ENCODE measurements around the gene CELF4. TPM values are rescaled to one million over a fixed set of nuclear protein-coding genes. Genes with fewer than 3 reads are reported as not detected.

CELF4 gene
- total and polyA plus RNA-seq, 2 donors (not counting 3 experiments of a cell fraction or from before 2014, with no cell fraction given): not detected

GRCh38 chr18:37270666-37271052, 294.9 kb downstream of the CELF4 start:
- no peaks in the 10 kb centered on the region for H3K9me3 ChIP-seq (replicated peaks; ENCODE audit: control insufficient read depth, insufficient read depth, low read length)
- no peak for DNase-seq (ENCODE audit: low read depth, low spot score)
- no peaks in the 10 kb centered on the region for H4K20me1 ChIP-seq (replicated peaks; ENCODE audit: control insufficient read depth, extremely low read depth, insufficient read depth, low read length)
- no peak overlapping the region for H2AFZ ChIP-seq (ENCODE audit: low read depth, low read length)
- intact Hi-C loops (cut with micrococcal nuclease): no loop called here
- peak; percentile 4 for FAIRE-seq
- no peaks in the 10 kb centered on the region for H3K4me1 ChIP-seq (ENCODE audit: control insufficient read depth, extremely low read depth, insufficient read depth, low read length)
- dilution Hi-C loops (cut with MboI; ENCODE audit: extremely low pct_ligation_motif_present, low sequenced_read_pairs): no loop called here
- H3K4me2 ChIP-seq (ENCODE audit: insufficient read depth, low read length): no peak overlapping the region
- no peaks in the 10 kb centered on the region for H3K79me2 ChIP-seq (ENCODE audit: control insufficient read depth, insufficient read depth, low read length)
- POLR2A ChIA-PET: no interaction called here
- H3K27ac ChIP-seq (ENCODE audit: insufficient read depth, low read depth, low read length): no peak overlapping the region
- no peak overlapping the region for H3K4me3 ChIP-seq (replicated peaks in 1 of 3; ENCODE audit: insufficient read depth in 1 of 3, low read depth in 1 of 3, low read length in 3 of 3)
- CTCF ChIA-PET: no interaction called here
- no peaks in the 10 kb centered on the region for H3K36me3 ChIP-seq (ENCODE audit: control insufficient read depth in 2 of 2, extremely low read depth in 1 of 2, insufficient read depth in 2 of 2, low read length in 2 of 2)
- H3K27me3 ChIP-seq (ENCODE audit: control insufficient read depth in 2 of 2, insufficient read depth in 2 of 2, low read length in 2 of 2): peaks cover 4 to 9% of the 10 kb centered on the region in 2 experiments
- no TSS peak for BruUV-seq (replicated peaks)
- H3K9me1 ChIP-seq (replicated peaks; ENCODE audit: control insufficient read depth, extremely low read depth, insufficient read depth, low read length): no peaks in the 10 kb centered on the region
- H3K9ac ChIP-seq (replicated peaks; ENCODE audit: extremely low read depth, insufficient read depth, low read length): no peak overlapping the region
- no peak for TF ChIP-seq JUN (IDR thresholded peaks at IDR 0.05; ENCODE audit: borderline replicate concordance, insufficient read depth, insufficient read length, low read depth)
- TF ChIP-seq FOS (IDR thresholded peaks at IDR 0.05; ENCODE audit: borderline replicate concordance, insufficient read depth, low read length): no peak
- no peak for TF ChIP-seq MYC (IDR thresholded peaks at IDR 0.05; ENCODE audit: low read depth, low read length)
- TF ChIP-seq MAX (IDR thresholded peaks at IDR 0.05; ENCODE audit: insufficient read depth, insufficient read length): no peak
- no peak for TF ChIP-seq POLR2A (IDR thresholded peaks at IDR 0.05; ENCODE audit: low read depth, low read length)
- no peak for TF ChIP-seq EZH2 (IDR thresholded peaks at IDR 0.05; ENCODE audit: borderline replicate concordance, low read depth, low read length, severe bottlenecking)
- TF ChIP-seq GATA2 (IDR thresholded peaks at IDR 0.05; ENCODE audit: insufficient read depth, insufficient read length, low read depth, low read length): no peak
- TF ChIP-seq POLR2AphosphoS5 (IDR thresholded peaks at IDR 0.05; ENCODE audit: insufficient read depth, low read depth, low read length): no peak
- TF ChIP-seq, protein P1, sequence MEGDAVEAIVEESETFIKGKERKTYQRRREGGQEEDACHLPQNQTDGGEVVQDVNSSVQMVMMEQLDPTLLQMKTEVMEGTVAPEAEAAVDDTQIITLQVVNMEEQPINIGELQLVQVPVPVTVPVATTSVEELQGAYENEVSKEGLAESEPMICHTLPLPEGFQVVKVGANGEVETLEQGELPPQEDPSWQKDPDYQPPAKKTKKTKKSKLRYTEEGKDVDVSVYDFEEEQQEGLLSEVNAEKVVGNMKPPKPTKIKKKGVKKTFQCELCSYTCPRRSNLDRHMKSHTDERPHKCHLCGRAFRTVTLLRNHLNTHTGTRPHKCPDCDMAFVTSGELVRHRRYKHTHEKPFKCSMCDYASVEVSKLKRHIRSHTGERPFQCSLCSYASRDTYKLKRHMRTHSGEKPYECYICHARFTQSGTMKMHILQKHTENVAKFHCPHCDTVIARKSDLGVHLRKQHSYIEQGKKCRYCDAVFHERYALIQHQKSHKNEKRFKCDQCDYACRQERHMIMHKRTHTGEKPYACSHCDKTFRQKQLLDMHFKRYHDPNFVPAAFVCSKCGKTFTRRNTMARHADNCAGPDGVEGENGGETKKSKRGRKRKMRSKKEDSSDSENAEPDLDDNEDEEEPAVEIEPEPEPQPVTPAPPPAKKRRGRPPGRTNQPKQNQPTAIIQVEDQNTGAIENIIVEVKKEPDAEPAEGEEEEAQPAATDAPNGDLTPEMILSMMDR (IDR thresholded peaks at IDR 0.05; ENCODE audit: extremely low read depth in 1 of 2, insufficient read depth in 1 of 2, low read depth in 1 of 2, low read length in 2 of 2): no peak
